NCI-H128 (cell line): ENCODE measurements around the gene BAG1.

Experiments used
- DNase-seq: peaks from one replicate; lab custom pipeline; 2025; ENCODE audit not compliant: unreplicated experiment; lab: John Stamatoyannopoulos, UW

Gene BAG1

GRCh38 chr9:33277484-33277883, 13.0 kb upstream of the BAG1 start:
- DNase-seq, result no peak

- no peak for DNase-seq
Observed at GRCh38 chr9:33273972-33274328, 9.4 kb upstream of the BAG1 start.

- no peak for DNase-seq
Observed at GRCh38 chr9:33273266-33273971, 8.9 kb upstream of the BAG1 start.

GRCh38 chr9:33272061-33272460, 7.6 kb upstream of the BAG1 start:
- no peak for DNase-seq

DNA sequence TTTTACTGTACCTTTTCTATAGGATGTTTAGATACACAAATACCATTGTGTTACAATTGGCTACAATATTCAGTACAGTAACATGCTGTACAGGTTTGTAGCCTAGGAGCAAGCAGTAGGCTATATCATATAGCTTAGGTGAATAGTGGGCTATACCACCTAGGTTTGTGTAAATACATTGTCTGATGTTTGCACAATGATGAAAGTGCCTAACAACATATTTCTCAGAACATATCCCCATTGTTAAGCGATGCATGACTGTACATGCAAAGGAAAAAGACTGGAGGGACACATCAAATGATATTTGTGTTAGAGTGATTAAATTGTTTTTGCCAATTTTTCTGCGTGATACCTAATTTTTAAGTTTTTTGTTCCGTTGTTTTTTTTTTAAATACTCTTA, 5.6 kb upstream of the BAG1 start:
- no peak for DNase-seq

- DNase-seq, result no peak
Observed at GRCh38 chr9:33267151-33267767, 2.8 kb upstream of the BAG1 start.

DNA sequence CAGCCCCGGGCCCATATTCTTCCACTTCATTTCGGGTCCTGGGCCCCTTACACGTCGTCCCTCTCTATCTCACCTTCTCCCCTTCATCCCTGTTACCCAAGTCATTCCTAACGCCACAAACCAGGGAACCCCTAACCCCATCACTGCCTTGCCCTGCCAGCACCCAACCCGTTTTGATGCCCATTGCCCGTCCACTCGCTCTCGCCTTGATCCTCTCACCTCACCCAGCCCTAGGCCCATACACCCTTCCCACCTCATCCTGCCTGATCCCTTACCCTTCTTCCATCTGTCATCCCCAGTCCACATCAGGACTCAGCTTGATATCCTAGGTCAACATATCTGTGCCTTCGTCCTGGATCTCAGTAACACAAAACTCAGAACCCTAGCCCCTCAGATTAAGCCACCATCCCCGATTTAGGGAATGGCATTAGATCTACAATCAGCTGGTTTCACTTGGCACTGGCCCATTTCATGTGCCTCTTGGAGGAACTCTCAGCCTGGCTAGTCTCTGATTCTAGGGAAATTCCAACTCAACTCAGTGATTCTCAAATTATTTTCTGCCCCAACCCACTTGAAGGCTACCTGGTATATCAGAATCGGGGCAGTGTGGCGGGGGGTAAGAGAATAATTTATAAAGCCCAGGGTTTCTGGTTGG, 830 bp upstream of the BAG1 start:
- no peak for DNase-seq

- DNase-seq, result no peak
Observed at GRCh38 chr9:33264003-33264472, 470 bp downstream of the BAG1 start.

DNA sequence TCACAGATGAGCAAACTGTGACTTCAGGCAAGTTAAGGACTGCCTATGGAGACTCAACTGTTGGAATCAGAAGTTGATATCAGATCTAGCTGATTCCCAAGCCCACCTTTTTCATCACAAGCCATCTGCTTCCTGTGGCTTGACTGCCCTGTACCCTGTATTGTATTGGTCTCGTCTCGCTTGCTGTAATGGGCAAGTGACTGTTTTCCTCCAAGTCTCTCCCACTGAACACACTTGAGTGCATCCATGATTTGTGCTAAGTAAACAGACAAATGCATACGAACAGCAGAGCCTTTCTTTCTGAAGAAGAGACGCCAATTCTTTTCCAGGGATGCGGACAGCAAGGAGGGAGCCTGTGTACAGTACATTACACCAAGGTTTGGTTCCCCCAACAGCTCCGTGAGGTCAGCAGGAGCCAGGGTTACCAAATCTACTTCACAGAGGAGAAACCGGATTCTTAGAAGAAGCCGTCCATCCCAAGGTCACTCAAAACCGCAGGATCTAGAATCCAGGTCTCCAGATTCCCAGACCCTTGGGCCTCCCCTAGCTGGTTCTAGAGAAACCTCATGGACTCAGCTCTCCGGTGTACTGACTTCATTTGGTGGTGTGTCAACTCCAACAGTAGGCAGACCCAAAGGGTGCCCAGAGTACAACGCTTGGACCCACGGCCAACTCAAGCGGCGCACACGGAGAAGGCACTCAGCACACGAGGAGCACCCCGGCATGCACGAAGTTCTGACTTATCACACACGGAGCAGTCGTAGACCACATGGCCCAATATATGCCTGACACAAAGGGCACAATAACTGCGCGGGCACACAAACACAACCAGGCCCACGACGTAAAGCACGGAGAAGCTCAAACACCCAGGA, 1.1 kb downstream of the BAG1 start:
- DNase-seq, result no peak

- DNase-seq, result no peak
Observed at GRCh38 chr9:33260372-33260771, 4.1 kb downstream of the BAG1 start.

- no peak for DNase-seq
Observed at GRCh38 chr9:33257276-33257675, 7.2 kb downstream of the BAG1 start.

GRCh38 chr9:33256236-33256635, 8.3 kb downstream of the BAG1 start:
- DNase-seq, result no peak

DNA sequence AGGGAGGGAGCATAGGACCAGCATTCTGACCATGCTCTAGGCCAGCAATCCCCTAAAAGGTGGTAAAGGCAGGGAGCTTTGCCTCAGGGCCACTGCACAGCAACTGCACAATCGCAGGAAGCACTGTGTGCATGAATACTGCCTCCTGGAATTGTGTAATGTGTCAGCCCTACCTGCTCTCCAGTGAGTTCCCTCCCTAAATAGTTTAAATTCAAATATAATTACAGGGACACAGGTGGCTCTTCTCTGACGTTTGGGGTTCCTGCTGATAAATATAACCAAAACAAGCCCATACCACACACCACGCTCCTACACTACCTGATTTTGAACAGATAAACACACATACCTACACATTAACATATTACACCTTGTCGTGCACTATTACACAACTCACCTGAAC, 9.0 kb downstream of the BAG1 start:
- no peak for DNase-seq

GRCh38 chr9:33255014-33255413, 9.5 kb downstream of the BAG1 start:
- no peak for DNase-seq

DNA sequence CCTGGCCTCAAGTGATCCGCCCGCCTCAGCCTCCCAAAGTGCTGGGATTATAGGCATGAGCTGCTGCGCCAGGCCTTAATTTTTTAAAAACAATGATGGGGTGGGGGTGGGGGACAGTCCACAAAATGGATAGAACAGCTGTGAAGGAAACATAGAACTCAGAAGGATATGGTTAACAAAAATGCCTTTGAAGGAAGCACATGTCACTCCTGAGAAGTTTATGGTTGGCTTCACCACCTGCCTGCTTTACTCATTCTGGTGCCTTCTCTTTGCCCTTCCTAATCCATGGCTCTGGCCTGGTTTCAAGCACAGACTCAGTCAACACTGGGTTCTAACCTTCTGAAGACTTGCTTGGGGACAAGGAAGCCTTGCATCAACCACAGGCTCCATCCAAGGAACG, 10.3 kb downstream of the BAG1 start:
- no peak for DNase-seq

DNA sequence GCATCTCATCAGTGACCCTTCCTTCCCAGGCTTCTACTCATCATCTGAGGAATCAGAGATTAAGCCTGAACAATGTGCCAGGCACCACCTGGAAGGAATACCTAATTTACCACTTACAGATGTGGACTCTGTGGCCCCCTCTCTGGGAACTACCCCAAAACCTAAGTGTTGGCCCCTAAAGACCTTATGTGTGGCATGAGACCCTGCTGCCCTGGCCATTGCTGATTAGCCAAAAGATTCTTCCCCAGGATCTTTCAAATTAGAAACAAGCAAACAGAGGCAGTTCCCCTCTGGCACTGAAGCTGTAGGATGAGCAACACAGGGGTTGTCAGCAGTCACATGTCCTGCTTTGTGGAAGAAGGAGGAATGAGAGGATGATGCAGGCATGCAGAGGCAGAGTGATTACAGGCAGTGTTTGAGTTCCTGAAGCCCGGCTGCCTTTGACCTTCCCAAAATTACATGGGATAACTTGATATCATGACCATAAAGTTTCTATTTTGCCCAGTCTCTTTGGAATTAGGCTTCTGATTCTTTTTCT, 14.0 kb downstream of the BAG1 start:
- no peak for DNase-seq

DNA sequence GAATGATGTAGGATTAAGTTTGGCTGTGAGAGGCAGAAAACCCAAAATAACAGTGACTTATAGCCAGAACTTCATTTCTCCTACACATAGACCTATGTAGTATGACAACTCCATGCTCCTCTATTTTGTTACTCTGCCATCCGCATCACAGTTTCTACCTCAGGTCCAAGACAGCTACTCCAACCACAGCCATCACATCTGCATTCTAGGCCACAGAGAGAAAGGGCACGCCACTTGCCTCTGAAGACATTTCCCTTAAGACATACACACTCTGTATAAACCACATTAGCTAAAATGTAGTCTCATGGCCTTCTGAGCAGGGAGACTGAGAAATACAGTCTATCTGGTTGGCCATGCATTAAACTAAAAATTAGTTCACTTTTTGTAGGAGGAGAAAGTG, 14.5 kb downstream of the BAG1 start:
- no peak for DNase-seq

GRCh38 chr9:33249087-33249658, 15.3 kb downstream of the BAG1 start:
- no peak for DNase-seq

- DNase-seq, result no peak
Observed at GRCh38 chr9:33248606-33249005, 15.9 kb downstream of the BAG1 start.

GRCh38 chr9:33246269-33246860, 18.1 kb downstream of the BAG1 start:
- no peak for DNase-seq
